GM21576 (cell line): Measurements from ENCODE around the gene DCT.

Experiments used
- ATAC-seq: cut with Tn5 transposase; IDR thresholded peaks from one replicate; pipeline ENCODE4 v1.9.1; 2021; ENCODE audit warnings: mild to moderate bottlenecking, moderate library complexity; ENCODE audit not compliant: unreplicated experiment

DCT gene

GRCh38 chr13:94454906-94455305 is 24.6 kb downstream of the DCT start:
- no peak for ATAC-seq

DNA sequence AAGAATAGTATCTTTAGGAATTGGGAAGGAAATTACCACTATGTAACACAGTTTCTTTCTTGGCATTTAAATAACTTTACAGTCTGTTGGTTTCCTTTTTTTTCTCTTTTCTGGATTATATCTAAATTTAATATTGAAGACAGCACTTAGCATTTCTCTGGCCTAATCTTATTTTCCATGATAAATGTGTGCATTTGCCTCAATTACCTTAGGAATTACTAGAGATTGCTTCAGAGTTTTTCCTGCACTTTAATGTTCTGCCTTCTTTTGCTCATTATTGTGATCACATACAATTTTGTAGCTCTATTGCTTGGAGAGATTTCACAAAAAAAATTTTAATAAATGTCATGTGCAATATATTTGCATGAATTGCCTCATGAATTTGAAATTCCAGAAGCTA is 25.1 kb downstream of the DCT start:
- no peak for ATAC-seq

- no peak for ATAC-seq
Measured at GRCh38 chr13:94444826-94445225, 34.7 kb downstream of the DCT start.

DNA sequence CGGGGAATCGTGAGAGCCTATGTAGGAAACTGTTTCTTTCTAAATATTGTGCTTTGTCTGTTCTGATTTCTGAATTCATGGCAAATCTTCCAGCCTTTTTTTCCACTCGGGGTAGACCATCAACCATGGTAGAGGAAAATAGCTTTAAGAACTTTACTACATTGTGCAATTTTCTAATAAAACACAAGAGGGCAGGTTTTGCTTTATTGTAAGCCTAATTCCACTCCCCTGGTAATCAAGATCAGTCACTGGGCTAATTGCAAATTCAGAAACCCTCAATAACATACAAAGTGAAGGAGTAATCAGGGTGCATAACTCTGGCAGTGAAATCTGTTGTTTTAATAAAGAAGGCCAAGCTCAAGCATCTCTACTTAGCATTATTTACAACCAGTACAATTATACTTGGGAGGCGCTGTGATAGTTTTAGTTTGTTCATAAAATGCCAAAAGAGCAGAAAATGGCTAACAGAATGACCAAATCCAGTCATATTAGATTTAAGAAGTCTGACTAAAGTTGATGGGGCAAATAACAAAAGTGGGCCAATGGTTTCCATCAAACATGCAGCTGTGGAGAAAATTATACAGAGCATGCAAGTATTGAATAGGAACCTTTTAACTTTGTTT is 43.8 kb downstream of the DCT start:
- ATAC-seq = peak; percentile 41

GRCh38 chr13:94433055-94433961 is 46.2 kb downstream of the DCT start:
- ATAC-seq = peak; percentile 77

DNA sequence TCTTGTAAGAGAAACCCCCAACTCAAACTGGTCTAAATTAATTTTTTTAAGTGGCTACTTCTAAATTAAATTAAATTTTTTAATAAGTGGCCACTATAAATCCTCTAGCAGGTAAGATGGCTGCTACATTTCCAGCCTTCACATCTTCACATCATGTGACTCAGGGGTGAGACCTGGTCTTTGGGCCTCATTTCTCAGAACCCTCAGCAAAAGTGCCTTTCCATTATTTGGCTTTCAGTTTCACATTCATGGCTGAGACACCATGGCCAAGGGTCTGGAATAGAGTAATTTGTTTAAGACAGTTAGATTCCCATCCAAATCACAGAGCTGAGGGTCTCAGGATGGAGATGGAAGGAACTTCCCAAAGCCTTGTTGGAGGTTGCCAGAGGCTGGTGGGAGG is 47.5 kb downstream of the DCT start:
- no peak for ATAC-seq

DNA sequence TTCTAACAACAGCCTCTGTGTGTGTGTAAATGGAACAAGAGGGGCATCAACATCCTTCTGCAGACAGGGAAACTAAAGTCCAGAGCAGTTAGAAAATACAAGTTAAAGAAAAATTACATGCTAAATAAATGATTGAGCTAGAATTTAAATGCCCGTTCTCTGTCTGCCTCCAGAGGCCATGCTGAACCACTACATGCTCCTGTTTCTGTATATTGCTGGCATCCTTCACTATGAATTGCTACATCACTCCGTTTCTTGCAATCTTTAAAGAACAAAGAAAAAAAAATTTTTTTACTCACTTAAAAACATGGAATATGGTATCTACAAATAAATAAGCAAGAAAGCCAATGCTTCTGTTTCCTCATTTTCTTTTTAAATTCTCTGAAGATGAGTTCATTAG is 47.9 kb downstream of the DCT start:
- no peak for ATAC-seq

GRCh38 chr13:94427313-94427953 is 52.0 kb downstream of the DCT start:
- ATAC-seq = no peak

DNA sequence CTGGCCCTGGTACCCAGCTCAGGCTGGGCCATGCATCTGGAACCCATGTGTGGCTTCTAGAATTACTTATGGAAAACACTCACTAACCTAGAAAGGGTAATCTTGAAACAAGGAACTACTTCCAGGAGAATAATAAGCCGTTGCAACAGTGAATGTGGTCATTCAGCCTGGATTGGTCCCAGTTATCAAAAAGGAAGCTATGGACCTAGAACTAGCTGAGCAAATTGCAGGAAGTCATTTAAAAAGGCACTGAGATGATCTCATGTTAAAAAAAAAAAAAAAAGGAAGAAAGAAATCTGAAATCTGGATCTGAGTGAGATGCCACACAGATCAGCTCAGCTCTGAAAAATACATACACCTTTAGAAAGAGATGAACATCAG is 59.6 kb downstream of the DCT start:
- ATAC-seq = no peak

- ATAC-seq = peak; percentile 54
Measured at GRCh38 chr13:94419304-94419924, 60.1 kb downstream of the DCT start.

DNA sequence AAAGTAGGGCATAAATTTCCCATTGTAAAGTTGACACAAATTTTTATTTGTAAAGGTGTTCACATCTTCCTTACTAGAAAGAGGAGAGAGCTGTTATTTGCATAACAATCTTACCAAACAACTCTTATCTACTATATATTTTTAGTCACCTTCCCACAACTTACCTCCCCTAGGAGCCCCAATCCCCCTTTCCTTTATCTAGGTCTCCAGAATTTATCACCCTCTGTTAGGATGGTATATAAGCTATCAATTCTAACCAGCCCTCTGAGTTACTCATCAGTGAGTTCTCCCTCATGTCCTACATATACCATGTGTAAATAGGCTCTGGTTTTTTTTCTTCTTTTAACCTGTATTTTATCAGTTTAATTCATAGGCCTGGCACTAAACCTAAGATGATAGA is 62.2 kb downstream of the DCT start:
- ATAC-seq = no peak

DNA sequence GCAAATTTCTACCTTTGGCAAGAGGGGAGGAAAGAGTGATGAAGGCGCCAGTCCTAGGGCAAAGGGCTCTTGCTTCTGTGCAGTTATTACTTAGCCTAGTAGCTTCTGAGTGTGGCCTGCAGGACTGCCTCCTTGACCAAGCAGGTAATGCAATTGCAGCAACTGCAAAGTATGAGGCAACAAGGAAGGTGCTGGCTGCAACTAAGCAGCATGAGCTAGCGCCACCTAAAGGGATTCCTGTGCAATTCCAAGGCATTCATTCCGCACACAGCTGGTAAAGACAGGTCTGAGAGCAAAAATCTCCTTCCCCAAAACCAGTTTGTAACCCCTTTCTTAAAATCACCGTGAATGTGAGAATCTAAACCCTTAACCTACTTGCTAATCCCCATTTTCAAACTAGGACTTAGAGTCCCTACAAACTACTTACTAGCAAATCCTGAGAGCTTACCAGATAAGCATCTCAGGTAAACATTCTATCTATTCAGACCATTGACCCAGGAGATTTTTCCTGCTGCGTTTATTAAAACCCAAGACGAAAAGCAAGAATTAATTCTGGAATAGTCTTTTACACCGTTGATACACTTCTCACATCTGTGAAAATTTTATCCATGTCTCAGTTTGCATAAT is 62.9 kb downstream of the DCT start:
- no peak for ATAC-seq

DNA sequence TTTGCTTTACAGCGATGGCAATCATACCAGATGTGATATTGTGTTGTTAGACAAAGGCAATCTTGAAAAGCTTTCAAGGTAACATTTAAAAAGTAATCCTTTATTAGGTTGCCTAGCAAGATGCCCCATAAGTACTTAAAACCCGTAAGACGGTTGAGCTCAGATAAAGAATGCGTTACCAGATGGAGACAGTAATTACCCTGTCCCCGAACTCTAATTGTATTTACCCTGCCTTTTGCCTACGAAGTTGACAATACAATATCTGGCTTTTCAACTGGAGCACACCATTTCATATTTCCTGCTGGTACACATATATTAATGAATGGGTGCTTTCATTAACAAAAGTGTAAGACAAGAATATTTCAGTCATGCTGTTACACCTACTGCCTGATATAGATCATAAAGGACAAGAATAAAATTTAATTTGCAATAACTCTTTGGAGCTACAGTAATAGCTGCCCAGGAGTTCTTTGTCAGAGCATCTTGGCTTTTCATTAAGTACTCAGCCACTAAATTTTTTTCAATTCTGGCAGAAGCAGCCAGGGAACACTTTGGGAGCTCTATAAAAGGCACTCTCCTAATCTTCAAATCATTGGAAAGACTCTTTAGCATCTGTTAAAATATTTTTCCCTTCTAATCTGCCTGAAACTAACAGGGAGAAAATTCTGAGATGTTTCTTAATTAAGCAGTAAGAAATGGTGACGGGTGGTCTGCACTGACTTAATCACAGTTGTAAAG is 63.8 kb downstream of the DCT start:
- ATAC-seq = no peak

- ATAC-seq = no peak
Measured at GRCh38 chr13:94414708-94415107, 64.8 kb downstream of the DCT start.

DNA sequence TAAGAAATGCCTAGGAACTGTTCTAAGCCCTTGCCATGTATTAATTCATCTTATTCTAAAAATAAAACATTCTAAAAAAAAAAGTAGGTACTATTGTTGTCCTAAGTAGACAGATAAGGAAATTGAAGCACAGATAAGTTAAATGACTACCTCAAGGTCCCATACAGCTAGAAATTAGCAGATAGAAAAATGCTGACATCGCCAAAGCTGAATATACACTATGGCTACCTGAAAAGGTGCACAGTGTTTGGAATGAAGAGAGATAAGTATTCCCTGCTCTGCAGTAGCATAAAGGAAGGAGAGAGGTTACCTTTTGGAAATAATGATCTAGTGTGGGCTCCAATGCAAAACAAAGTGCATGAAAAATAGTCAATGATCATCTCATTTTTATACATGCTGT is 65.3 kb downstream of the DCT start:
- ATAC-seq = no peak

- no peak for ATAC-seq
Measured at GRCh38 chr13:94413598-94413944, 65.9 kb downstream of the DCT start.

DNA sequence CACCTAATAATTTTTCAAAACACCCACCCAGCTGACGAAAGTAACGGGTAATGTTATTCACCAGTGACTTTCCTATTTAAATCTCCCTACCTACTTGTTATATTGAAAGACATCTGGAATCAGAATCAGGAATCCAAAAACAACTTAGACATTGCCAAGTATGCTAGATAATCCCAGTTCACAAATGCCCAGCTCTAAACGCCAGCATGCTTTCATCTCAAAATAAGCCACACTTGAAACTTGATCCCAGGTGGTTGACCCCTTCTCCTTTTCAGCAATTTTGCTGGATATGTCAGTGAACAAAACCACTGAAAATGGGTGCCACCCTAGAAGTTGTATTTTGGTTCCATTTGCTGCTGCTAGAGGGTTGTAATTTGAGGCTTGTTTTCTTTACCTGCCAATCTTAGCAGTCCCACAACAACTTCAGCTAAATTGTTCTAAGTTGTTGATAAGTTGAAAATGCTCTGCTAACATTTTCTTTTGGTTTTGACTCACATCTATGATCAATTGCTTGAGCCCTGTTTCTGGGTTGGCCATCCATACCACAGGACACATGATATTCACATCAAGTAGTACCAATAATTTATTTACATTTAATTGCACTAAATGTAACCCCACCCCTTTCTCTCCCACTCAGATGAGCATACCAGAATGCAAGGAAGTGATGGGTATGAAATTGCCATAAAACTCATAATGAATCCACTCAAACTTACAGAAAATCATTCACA is 66.4 kb downstream of the DCT start:
- ATAC-seq = no peak

DNA sequence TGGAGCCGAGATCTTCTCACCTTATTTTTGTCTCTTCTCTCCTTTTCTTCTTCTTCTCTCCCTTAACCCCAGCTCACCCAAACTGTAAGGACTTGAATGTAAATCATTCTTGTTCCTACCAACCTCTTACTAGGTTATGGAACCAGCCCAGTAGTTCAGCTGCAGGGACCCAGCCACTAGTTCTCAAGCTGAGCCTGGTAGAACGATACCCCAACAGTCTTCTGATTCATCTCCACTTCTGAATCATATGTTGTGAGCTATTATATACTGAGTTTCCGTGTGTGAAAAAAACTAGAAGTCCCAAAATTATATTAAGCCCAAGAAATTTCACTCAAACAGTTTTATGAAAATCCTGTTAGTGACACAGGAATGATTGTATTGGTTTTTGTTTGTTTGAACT is 67.7 kb downstream of the DCT start:
- ATAC-seq = no peak

DNA sequence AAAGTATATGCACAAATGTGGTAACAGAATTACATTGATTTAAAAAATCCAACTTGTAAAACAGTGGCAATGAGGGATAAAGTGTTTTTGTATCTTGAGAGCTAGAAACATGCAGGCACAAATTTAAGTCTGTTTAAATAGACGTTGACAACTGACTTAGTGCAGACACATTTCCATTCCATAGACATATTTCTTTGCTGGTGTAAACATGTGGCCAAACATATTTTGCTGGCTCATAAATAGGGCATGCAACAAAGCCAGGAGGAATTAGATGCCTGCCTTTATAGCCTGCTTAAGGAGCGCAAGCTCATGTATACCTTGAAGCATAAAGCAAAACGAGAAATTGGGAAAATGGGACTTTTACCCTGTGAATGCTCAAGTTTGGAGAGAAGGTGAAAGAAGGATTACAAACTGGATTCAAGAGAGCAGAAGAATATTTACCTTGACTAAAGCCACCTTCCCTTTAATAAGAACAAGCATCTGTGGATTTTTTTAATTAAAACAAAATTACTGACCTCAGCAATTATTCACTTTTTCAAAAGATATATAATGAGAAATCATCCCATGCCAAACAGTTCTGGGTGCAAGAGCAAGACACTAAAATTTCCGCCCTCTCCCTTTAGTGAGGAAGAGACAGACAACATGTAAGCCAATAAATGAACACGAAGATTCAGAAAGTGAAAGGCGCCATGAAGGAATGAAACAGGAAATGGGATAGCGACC is 71.0 kb downstream of the DCT start:
- no peak for ATAC-seq
